T47D (cell line): ENCODE results near the gene NLRP4.
A peak's percentile ranks its signal among the peaks of the same experiment; 100 is the strongest.

Experiments used
- DNase-seq, 2 experiments: peaks; one replicate each; pipeline versions ENCODE4 v3.0.0 to v3.0.0-alpha.2; 2011 to 2012; ENCODE audit warnings: low read depth in 1 of 2, low spot score in 1 of 2
- JUND ChIP-seq: IDR thresholded peaks from 2 replicates; pipeline ENCODE4 v1.6.1; 2012; ENCODE audit warnings: low read depth
- in situ Hi-C: cut with HindIII; loops from 2 replicates; pipeline ENCODE4 v1.10.0; 2016; ENCODE audit warnings: low sequenced_read_pairs, low pct_unique_long_range_greater_than_20kb

Gene NLRP4

GRCh38 chr19:55836340-55836739 lies at the start of gene NLRP4:
NLRP4 (plus strand) TSS chr19:55836540; CDS start chr19:55852081, 15,541 bp downstream.
- TF ChIP-seq JUND, result no peak
- in situ Hi-C loops, result no loop called here
- DNase-seq, result no peak

GRCh38 chr19:55795021-55795420 lies 41.3 kb upstream of the NLRP4 start:
- in situ Hi-C loops, result no loop called here
- no peak for TF ChIP-seq JUND
- DNase-seq, result no peak

DNA sequence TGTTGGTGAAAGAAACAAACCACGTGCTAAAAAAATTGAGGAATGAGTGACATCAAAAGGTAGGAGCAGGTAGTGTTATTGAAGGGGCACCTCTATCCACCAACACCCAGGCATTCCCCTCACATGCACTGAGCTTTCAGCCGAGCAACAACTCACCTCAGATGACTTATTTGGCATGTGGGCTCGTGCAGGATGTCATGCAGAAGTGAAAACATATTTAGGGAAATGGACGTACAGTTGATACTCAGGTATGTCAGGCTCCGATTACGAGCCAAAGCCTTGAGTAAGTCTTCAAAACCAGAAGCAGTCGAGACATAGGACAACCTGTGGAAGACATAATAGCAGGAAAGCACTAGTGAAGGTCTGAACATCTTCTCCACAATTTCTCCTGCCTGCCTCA lies 34.9 kb upstream of the NLRP4 start:
- no peak for TF ChIP-seq JUND
- in situ Hi-C loops, result no loop called here
- no peak for DNase-seq

DNA sequence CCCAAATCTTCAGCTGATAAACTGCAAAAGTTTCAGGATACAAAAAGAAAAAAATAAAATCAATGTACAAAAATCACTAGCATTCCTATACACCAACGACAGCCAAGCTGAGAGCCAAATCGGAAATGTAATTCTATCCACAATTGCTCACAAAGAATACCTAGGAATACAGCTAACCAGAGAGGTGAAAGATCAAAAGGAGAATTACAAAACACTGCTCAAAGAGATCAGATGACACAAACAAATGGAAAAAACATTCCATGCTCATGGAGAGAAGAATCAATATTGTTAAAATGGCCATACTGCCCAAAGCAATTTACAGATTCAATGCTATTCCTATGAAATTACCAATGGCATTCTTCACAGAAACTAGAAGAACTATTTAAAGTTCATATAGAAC lies 34.1 kb upstream of the NLRP4 start:
- TF ChIP-seq JUND, result no peak
- in situ Hi-C loops, result no loop called here
- no peak for DNase-seq

- TF ChIP-seq JUND, result no peak
- in situ Hi-C loops, result no loop called here
- peak in 1 of 2 experiments; percentile 73 for DNase-seq
Observed at GRCh38 chr19:55809381-55810058, 26.8 kb upstream of the NLRP4 start.

GRCh38 chr19:55811340-55811739 lies 25.0 kb upstream of the NLRP4 start:
- no peak for TF ChIP-seq JUND
- in situ Hi-C loops, result no loop called here
- DNase-seq, result no peak

DNA sequence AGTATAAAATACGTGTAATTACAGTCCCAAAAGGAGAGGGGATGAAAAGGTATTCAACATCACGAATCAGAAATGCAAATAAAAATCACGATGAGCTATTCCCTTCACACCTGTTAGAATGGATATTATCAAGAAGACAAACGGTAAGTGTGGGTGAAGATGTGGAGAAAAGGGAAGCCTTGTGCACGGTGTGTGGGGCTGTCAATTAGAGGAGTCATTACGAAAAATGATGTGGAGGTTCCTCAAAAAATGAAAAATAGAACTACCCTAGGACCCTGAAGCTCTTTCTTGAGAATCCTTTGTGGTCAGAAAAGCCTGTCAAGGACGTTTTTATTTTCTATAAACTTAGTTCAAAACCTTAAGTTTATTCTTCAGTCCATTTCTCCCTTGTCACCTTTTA lies 23.9 kb upstream of the NLRP4 start:
- in situ Hi-C loops, result no loop called here
- no peak for DNase-seq
- TF ChIP-seq JUND, result no peak

DNA sequence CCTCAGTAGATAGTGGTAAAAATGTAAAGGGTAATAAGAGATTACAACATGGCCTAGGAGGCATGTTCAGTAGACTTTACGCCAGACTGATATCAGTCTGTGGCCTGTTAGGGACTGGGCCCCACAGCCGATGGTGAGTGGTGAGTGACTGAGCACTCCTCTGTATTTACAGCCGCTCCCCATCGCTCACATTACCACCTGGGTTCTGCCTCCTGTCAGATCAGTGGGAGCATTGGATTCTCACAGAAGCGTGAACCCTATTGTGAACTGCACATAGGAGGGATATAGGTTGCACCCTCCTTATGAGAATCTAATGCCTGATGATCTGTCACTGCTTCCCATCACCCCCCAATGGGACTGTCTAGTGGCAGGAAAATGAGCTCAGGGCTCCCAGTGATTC lies 22.4 kb upstream of the NLRP4 start:
- TF ChIP-seq JUND, result no peak
- in situ Hi-C loops, result no loop called here
- DNase-seq, result no peak

DNA sequence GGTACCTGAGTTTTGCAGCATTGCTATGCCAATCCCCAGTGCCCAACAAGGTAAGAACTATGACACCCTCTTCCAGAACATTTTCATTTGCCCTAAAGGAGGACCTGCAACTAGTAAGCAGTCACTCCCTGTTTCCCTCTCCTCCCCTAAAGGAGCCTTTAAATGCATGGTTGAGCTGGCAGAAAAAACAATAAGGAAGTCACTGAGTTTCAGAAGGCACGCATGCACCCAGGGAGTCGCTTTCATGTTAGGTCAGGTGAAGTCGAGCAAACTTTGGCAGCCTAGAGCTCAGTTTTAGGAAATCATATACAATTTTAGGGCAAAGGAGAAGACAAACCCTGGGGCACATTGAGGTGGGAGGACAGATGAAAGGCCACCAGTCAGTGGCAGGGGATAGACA lies 16.3 kb upstream of the NLRP4 start:
- no peak for DNase-seq
- TF ChIP-seq JUND, result no peak
- in situ Hi-C loops, result no loop called here

DNA sequence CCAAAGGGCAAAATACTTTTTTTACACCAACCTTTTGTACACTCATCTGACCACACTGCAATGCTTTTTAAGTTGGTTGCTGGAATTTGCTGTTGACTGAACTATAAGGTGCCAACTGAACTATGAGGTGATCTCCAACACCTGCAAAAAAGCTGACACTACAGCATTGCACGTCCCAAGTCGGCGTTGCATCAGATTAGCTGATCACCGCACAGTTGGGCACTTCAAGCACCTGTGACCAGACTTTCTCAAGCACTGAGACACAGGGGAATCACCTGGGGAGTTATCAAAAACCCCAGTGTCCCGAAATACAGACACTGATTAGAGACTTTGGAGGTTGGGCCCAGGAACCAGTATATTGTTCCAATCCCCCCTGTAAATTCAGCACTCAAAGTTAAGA lies 5.7 kb upstream of the NLRP4 start:
- TF ChIP-seq JUND, result no peak
- in situ Hi-C loops, result no loop called here
- no peak for DNase-seq

DNA sequence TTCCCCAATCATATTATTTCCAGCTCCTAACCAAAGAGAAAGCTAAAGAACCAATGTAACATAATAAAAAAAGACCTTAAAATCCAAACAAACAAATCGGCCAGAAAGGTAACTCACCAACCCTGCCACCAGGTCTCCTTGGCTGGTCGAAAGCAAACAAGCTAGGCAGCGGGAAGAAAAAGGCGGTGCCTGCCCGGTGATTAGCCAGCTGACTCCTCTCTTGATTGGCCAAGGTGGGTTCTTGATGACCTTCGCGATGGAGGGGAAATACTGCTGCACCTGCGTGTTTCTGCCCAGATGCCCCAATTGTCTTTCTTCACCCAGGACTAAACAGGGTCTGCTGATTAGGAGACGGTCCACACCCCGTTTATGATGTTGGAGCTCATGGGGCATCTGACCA lies 4.5 kb upstream of the NLRP4 start, which contains the start of gene NLRP11:
Gene NLRP11, minus strand, starts transcription at position 154 of the 400 bp plus-strand sequence. CDS start 13,825 bp downstream, outside the sequence.
- DNase-seq, result no peak
- in situ Hi-C loops, result no loop called here

GRCh38 chr19:55832676-55833075 lies 3.7 kb upstream of the NLRP4 start:
- no peak for DNase-seq
- no peak for TF ChIP-seq JUND
- in situ Hi-C loops, result no loop called here

More for the DNA sequence above, 4.5 kb upstream of the NLRP4 start, which contains the start of gene NLRP11:
- no peak for TF ChIP-seq JUND

DNA sequence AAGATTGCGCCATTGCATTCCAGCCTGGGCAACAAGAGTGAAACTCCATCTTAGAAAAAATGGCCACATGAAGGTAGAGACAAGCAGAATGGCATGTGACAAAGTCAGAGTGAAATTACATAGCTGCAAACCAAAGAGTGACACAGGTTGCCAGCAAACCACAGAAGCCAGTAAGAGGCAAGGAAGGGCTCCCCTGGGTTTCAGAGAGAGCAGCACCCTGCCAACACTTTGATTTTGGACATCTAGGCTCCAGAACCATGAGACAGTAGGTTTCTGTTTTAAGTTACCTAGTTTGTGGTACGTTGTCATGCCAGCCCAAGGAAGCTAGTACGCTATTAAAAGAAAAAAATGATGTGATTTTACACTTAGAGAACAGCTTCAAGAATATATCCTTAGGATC lies 1.9 kb downstream of the NLRP4 start:
- DNase-seq, result no peak
- TF ChIP-seq JUND, result no peak
- in situ Hi-C loops, result no loop called here

- in situ Hi-C loops, result no loop called here
- TF ChIP-seq JUND, result no peak
- no peak for DNase-seq
Observed at GRCh38 chr19:55838906-55839305, 2.6 kb downstream of the NLRP4 start.

GRCh38 chr19:55855160-55855559 lies 18.8 kb downstream of the NLRP4 start:
- no peak for TF ChIP-seq JUND
- no peak for DNase-seq
- in situ Hi-C loops, result no loop called here
